Tibial nerve (tissue), 4 donors: ENCODE data around the gene FOXL1.

Source experiments
- CTCF ChIP-seq, 5 experiments: fragments of 200-600 bp in 3 of 5; fragments of 450-650 bp in 2 of 5; sonication (generic) in 3 of 5; IDR thresholded peaks; one replicate each; pipeline ENCODE4 v1.5.1; 2016 to 2019; ENCODE audit warnings: antibody characterized with exemption in 5 of 5, mild to moderate bottlenecking in 3 of 5, moderate library complexity in 2 of 5
- EP300 ChIP-seq, 2 donors: sonication (generic); formaldehyde crosslinking; IDR thresholded peaks; one replicate each; pipeline ENCODE4 v1.6.1; 2017; ENCODE audit warnings: antibody characterized with exemption in 2 of 2, mild to moderate bottlenecking in 1 of 2
- POLR2A ChIP-seq, 2 donors: fragments of 450-650 bp; IDR thresholded peaks; one replicate each; pipeline ENCODE4 v1.6.1; 2017; ENCODE audit warnings: antibody characterized with exemption in 2 of 2, mild to moderate bottlenecking in 2 of 2, moderate library complexity in 2 of 2

- TF ChIP-seq POLR2A (IDR thresholded peaks at IDR 0.05) (no peak), CTCF (IDR thresholded peaks at IDR 0.05) (no peak), EP300 (IDR thresholded peaks at IDR 0.05) (no peak)
These were observed 5.8 kb downstream of the FOXL1 start for GRCh38 chr16:86584071-86584685.
